ENCODE results near the gene RNF103.

DNA sequence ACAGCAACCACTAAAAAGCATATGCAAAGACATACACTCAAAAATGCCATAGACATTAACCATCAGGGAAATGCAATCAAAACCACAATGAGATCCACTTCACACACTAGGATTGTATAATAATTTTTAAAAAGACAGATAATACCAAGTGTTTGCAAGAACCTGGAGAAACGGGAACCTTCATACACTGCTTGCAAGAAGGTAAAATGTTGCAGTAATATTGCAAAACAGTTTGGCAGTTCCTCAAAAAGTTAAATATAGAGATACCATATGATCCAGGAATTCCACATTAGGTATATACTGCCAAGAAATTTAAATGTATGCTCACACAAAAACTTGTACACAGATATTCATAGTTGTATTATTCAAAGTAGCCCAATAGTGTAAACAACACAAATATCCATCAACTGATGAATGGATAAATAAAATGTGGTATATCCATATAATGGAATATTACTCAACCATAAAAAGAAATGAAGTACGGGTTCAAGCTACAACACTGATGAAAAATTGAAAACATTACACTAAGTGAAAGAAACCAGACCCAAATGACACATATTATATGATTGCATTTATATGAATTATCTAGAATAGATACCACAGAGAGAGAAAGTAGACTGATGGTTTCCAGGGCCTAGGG, 45.7 kb downstream of the RNF103 start:
- TF ChIP-seq ZEB2 (tag by site-specific recombination; IDR thresholded peaks at IDR 0.05), result no peak
- no peak for TF ChIP-seq ZFP3 (tag by site-specific recombination; IDR thresholded peaks at IDR 0.05; ENCODE audit: low read depth)
- TF ChIP-seq CTCF (tag by site-specific recombination; IDR thresholded peaks at IDR 0.05), result no peak

Measured in HEK293 (cell line).